Measurements from ENCODE around the gene BCL11A. TPM values are rescaled to one million over a fixed set of nuclear protein-coding genes. Genes with fewer than 3 reads are reported as not detected.

The BCL11A gene
- total RNA-seq, 1 donor from 2014 or later: 29.8 TPM

- DNase-seq (ENCODE audit: low read depth) (peak; percentile 18), FAIRE-seq (no peak)
- no peaks in the 10 kb centered on the region for H3K36me3 Mint-ChIP-seq (ENCODE audit: low read depth, unreplicated experiment)
- Histone ChIP-seq H3K27ac (ENCODE audit: low read depth, low read length) (peak overlapping the region; percentile 24), H3K79me2 (ENCODE audit: insufficient read depth, low read length) (peaks cover 33% of the 10 kb centered on the region), H3K9me3 (ENCODE audit: insufficient read depth, low read depth, low read length) (no peaks in the 10 kb centered on the region), H2AFZ (ENCODE audit: low read depth, low read length) (peak overlapping the region; percentile 94), H4K20me1 (ENCODE audit: insufficient read depth, low read length) (no peaks in the 10 kb centered on the region), H3K4me2 (ENCODE audit: low read length) (peak overlapping the region; percentile 99), H3K36me3 (ENCODE audit: insufficient read depth, low read length) (no peaks in the 10 kb centered on the region), H3K4me3 (ENCODE audit: insufficient read depth, low read depth, low read length) (peak overlapping the region; percentile 83), H3K4me1 (ENCODE audit: insufficient read depth, low read length) (peaks cover 15% of the 10 kb centered on the region), H3K27me3 (ENCODE audit: insufficient read depth, low read length) (peaks cover 36% of the 10 kb centered on the region), H3K9ac (ENCODE audit: low read length) (peak overlapping the region; percentile 71)
- H3K27me3 Mint-ChIP-seq (ENCODE audit: low read depth, unreplicated experiment): peaks cover 4% of the 10 kb centered on the region
- no peak for TF ChIP-seq EZH2 (IDR thresholded peaks at IDR 0.05; ENCODE audit: insufficient read depth, low read length)
- no peak for TF ChIP-seq CTCF (IDR thresholded peaks at IDR 0.05; ENCODE audit: insufficient read depth, low read depth, low read length)
- no peaks in the 10 kb centered on the region for H3K9me3 Mint-ChIP-seq (ENCODE audit: unreplicated experiment)
- peak overlapping the region; percentile 97 for H3K4me3 Mint-ChIP-seq (ENCODE audit: unreplicated experiment)
- H3K27ac Mint-ChIP-seq (ENCODE audit: unreplicated experiment): no peak overlapping the region
- peaks cover 6% of the 10 kb centered on the region for H3K4me1 Mint-ChIP-seq (ENCODE audit: low read depth, unreplicated experiment)
Observed at GRCh38 chr2:60554074-60554645, 706 bp upstream of the BCL11A start.

- Histone ChIP-seq H4K20me1 (ENCODE audit: insufficient read depth, low read length) (peaks cover under 1% of the 10 kb centered on the region), H3K4me1 (ENCODE audit: insufficient read depth, low read length) (peaks cover 15% of the 10 kb centered on the region), H3K36me3 (ENCODE audit: insufficient read depth, low read length) (no peaks in the 10 kb centered on the region), H3K4me3 (ENCODE audit: insufficient read depth, low read depth, low read length) (peak overlapping the region; percentile 91), H3K4me2 (ENCODE audit: low read length) (peak overlapping the region; percentile 99), H3K9me3 (ENCODE audit: insufficient read depth, low read depth, low read length) (no peaks in the 10 kb centered on the region), H3K79me2 (ENCODE audit: insufficient read depth, low read length) (peaks cover 45% of the 10 kb centered on the region), H3K27ac (ENCODE audit: low read depth, low read length) (peak overlapping the region; percentile 68), H3K9ac (ENCODE audit: low read length) (peak overlapping the region; percentile 86), H2AFZ (ENCODE audit: low read depth, low read length) (peak overlapping the region; percentile 65), H3K27me3 (ENCODE audit: insufficient read depth, low read length) (peaks cover 26% of the 10 kb centered on the region)
- H3K9me3 Mint-ChIP-seq (ENCODE audit: unreplicated experiment): no peaks in the 10 kb centered on the region
- peaks cover 14% of the 10 kb centered on the region for H3K4me1 Mint-ChIP-seq (ENCODE audit: low read depth, unreplicated experiment)
- FAIRE-seq (no peak), DNase-seq (ENCODE audit: low read depth) (no peak)
- H3K36me3 Mint-ChIP-seq (ENCODE audit: low read depth, unreplicated experiment): no peaks in the 10 kb centered on the region
- H3K27ac Mint-ChIP-seq (ENCODE audit: unreplicated experiment): peak overlapping the region; percentile 82
- peaks cover 3% of the 10 kb centered on the region for H3K27me3 Mint-ChIP-seq (ENCODE audit: low read depth, unreplicated experiment)
- TF ChIP-seq CTCF (IDR thresholded peaks at IDR 0.05; ENCODE audit: insufficient read depth, low read depth, low read length): no peak
- no peak for TF ChIP-seq EZH2 (IDR thresholded peaks at IDR 0.05; ENCODE audit: insufficient read depth, low read length)
- H3K4me3 Mint-ChIP-seq (ENCODE audit: unreplicated experiment): peak overlapping the region; percentile 97
Observed at GRCh38 chr2:60552851-60553494, 481 bp downstream of the BCL11A start.
